ENCODE results near the gene SLC39A9. TPM values are rescaled to one million over a fixed set of nuclear protein-coding genes. Genes with fewer than 3 reads are reported as not detected.

SLC39A9 gene
- total RNA-seq, 1 experiment from 2014 or later, result 80.2 TPM

DNA sequence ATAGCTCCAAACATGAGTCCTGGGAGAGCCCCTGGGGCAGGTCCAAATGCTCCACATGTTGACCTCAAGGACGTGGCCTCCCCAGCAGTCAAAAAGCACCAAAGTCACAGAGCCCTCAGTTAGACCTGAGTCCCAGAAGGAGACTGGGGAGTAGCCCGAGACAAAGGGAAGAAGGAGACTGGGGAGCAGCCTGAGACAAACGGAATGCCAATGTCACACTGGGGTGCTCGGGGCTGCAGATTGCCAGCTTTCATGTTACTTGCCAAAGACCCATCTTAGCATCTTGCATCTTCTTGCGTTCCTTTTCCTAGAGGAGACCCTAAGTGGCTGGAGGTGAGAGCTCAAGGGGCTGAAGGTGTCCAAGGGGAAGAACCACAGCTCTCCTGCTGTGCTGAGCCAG lies 100.9 kb downstream of the SLC39A9 start:
- Histone ChIP-seq H3K36me3 (ENCODE audit: control insufficient read depth in 1 of 2, insufficient read depth in 2 of 2, low read length in 2 of 2) (no peaks in the 10 kb centered on the region), H3K4me1 (ENCODE audit: control insufficient read depth in 1 of 2, insufficient read depth in 2 of 2, low read length in 2 of 2) (no peaks in the 10 kb centered on the region), H3K4me3 (replicated peaks in 1 of 2; ENCODE audit: low read depth in 1 of 2, low read length in 2 of 2) (no peak overlapping the region), H3K9me2 (ENCODE audit: insufficient read depth) (no peaks in the 10 kb centered on the region), H3K9me3 (ENCODE audit: control insufficient read depth in 1 of 2, insufficient read depth in 1 of 2, low read depth in 1 of 2, low read length in 2 of 2) (no peaks in the 10 kb centered on the region), H3K4me2 (ENCODE audit: low read length) (no peak overlapping the region), H3K27me3 (ENCODE audit: insufficient read depth, low read length) (no peaks in the 10 kb centered on the region), H2AFZ (ENCODE audit: low read depth, low read length, poor library complexity, severe bottlenecking) (no peak overlapping the region), H4K20me1 (ENCODE audit: insufficient read depth) (no peaks in the 10 kb centered on the region), H3K27ac (ENCODE audit: low read depth, low read length) (no peak overlapping the region), H3K79me2 (ENCODE audit: insufficient read depth, low read length) (no peaks in the 10 kb centered on the region), H3K9ac (ENCODE audit: low read length) (no peak overlapping the region)
- no TSS peak for BruUV-seq (replicated peaks)
- no peak for ATAC-seq
- RAD21 ChIA-PET (ENCODE audit: low non-redundant PET in 1 of 2, low total read pairs in 2 of 2, uncharacterized antibody in 2 of 2, unreplicated experiment in 2 of 2), result interaction anchor here in 1 of 2 experiments (0.7 kb wide), 1 partner anchor 23 kb away, joined by 3 read pairs; no protein-coding TSS in a partner anchor
- no peak for DNase-seq (ENCODE audit: low read depth, low spot score)
- intact Hi-C loops (cut with micrococcal nuclease), result no loop called here
- TF ChIP-seq ELF1 (IDR thresholded peaks at IDR 0.05; ENCODE audit: borderline replicate concordance, low read depth), result no peak
- TF ChIP-seq SRF (IDR thresholded peaks at IDR 0.05; ENCODE audit: low read depth), result no peak
- TF ChIP-seq SIN3A (IDR thresholded peaks at IDR 0.05; ENCODE audit: low read depth), result no peak
- TF ChIP-seq, protein P1, sequence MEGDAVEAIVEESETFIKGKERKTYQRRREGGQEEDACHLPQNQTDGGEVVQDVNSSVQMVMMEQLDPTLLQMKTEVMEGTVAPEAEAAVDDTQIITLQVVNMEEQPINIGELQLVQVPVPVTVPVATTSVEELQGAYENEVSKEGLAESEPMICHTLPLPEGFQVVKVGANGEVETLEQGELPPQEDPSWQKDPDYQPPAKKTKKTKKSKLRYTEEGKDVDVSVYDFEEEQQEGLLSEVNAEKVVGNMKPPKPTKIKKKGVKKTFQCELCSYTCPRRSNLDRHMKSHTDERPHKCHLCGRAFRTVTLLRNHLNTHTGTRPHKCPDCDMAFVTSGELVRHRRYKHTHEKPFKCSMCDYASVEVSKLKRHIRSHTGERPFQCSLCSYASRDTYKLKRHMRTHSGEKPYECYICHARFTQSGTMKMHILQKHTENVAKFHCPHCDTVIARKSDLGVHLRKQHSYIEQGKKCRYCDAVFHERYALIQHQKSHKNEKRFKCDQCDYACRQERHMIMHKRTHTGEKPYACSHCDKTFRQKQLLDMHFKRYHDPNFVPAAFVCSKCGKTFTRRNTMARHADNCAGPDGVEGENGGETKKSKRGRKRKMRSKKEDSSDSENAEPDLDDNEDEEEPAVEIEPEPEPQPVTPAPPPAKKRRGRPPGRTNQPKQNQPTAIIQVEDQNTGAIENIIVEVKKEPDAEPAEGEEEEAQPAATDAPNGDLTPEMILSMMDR (IDR thresholded peaks at IDR 0.05 in 2 of 3, conservative IDR thresholded peaks at IDR 0.05 in 1 of 3; ENCODE audit: borderline replicate concordance in 1 of 3, insufficient read depth in 1 of 3, low read depth in 2 of 3, low read length in 2 of 3), result no peak
- TF ChIP-seq CEBPB (IDR thresholded peaks at IDR 0.05; ENCODE audit: low read depth), result no peak
- no peak for TF ChIP-seq EZH2phosphoT487 (IDR thresholded peaks at IDR 0.05; ENCODE audit: borderline replicate concordance)
- TF ChIP-seq ZFX (IDR thresholded peaks at IDR 0.05), result no peak
- TF ChIP-seq, protein P2, sequence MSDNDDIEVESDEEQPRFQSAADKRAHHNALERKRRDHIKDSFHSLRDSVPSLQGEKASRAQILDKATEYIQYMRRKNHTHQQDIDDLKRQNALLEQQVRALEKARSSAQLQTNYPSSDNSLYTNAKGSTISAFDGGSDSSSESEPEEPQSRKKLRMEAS (IDR thresholded peaks at IDR 0.05), result no peak
- TF ChIP-seq JUND (IDR thresholded peaks at IDR 0.05), result no peak
- TF ChIP-seq, protein P3, sequence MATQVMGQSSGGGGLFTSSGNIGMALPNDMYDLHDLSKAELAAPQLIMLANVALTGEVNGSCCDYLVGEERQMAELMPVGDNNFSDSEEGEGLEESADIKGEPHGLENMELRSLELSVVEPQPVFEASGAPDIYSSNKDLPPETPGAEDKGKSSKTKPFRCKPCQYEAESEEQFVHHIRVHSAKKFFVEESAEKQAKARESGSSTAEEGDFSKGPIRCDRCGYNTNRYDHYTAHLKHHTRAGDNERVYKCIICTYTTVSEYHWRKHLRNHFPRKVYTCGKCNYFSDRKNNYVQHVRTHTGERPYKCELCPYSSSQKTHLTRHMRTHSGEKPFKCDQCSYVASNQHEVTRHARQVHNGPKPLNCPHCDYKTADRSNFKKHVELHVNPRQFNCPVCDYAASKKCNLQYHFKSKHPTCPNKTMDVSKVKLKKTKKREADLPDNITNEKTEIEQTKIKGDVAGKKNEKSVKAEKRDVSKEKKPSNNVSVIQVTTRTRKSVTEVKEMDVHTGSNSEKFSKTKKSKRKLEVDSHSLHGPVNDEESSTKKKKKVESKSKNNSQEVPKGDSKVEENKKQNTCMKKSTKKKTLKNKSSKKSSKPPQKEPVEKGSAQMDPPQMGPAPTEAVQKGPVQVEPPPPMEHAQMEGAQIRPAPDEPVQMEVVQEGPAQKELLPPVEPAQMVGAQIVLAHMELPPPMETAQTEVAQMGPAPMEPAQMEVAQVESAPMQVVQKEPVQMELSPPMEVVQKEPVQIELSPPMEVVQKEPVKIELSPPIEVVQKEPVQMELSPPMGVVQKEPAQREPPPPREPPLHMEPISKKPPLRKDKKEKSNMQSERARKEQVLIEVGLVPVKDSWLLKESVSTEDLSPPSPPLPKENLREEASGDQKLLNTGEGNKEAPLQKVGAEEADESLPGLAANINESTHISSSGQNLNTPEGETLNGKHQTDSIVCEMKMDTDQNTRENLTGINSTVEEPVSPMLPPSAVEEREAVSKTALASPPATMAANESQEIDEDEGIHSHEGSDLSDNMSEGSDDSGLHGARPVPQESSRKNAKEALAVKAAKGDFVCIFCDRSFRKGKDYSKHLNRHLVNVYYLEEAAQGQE (IDR thresholded peaks at IDR 0.05; ENCODE audit: low read depth), result no peak
- TF ChIP-seq EZH2 (IDR thresholded peaks at IDR 0.05), result no peak
- TF ChIP-seq ZNF274 (IDR thresholded peaks at IDR 0.05; ENCODE audit: low read depth, low read length), result no peak
- no peak for TF ChIP-seq EGR1 (IDR thresholded peaks at IDR 0.05; ENCODE audit: low read depth)
- TF ChIP-seq SP1 (IDR thresholded peaks at IDR 0.05; ENCODE audit: low read depth), result no peak
- TF ChIP-seq FOSL1 (IDR thresholded peaks at IDR 0.05; ENCODE audit: low read depth), result no peak
- TF ChIP-seq, protein P4, sequence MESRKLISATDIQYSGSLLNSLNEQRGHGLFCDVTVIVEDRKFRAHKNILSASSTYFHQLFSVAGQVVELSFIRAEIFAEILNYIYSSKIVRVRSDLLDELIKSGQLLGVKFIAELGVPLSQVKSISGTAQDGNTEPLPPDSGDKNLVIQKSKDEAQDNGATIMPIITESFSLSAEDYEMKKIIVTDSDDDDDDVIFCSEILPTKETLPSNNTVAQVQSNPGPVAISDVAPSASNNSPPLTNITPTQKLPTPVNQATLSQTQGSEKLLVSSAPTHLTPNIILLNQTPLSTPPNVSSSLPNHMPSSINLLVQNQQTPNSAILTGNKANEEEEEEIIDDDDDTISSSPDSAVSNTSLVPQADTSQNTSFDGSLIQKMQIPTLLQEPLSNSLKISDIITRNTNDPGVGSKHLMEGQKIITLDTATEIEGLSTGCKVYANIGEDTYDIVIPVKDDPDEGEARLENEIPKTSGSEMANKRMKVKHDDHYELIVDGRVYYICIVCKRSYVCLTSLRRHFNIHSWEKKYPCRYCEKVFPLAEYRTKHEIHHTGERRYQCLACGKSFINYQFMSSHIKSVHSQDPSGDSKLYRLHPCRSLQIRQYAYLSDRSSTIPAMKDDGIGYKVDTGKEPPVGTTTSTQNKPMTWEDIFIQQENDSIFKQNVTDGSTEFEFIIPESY (IDR thresholded peaks at IDR 0.05; ENCODE audit: extremely low read depth, insufficient replicate concordance, low read length), result no peak
- CTCF ChIA-PET, result interaction anchor here (0.9 kb wide), 1 partner anchor 11 kb away, joined by 3 read pairs; no protein-coding TSS in a partner anchor
- POLR2A ChIA-PET, result no interaction called here
